H1 (cell line): ENCODE measurements around the gene APMAP.

ENCODE experiments used
- BRCA1 ChIP-seq: IDR thresholded peaks from 2 replicates; pipeline ENCODE4 v1.6.1; 2012; ENCODE audit warnings: low read depth, low read length, improper control_type of control experiment
- CBX5 ChIP-seq: fragments of 300-800, 300-1000 bp; sonication (generic); IDR thresholded peaks from 2 replicates; pipeline ENCODE4 v1.7.1; 2016; ENCODE audit warnings: antibody characterized with exemption, low read length, low read depth
- EGR1 ChIP-seq: IDR thresholded peaks from 2 replicates; pipeline ENCODE4 v1.6.1; 2011; ENCODE audit warnings: low read depth, low read length, borderline replicate concordance
- POLR2A ChIP-seq, 2 experiments: IDR thresholded peaks; 1 replicate in 1 of 2; 2 replicates in 1 of 2; pipeline ENCODE4 v1.6.1; 2011; ENCODE audit warnings: low read depth in 2 of 2, low read length in 2 of 2, mild to moderate bottlenecking in 2 of 2; ENCODE audit errors: control extremely low read depth in 1 of 2
- POLR2AphosphoS5 ChIP-seq: IDR thresholded peaks from 2 replicates; pipeline ENCODE4 v1.6.1; 2011; ENCODE audit warnings: low read depth, low read length
- SP1 ChIP-seq: IDR thresholded peaks from 2 replicates; pipeline ENCODE4 v1.6.1; 2011; ENCODE audit warnings: low read depth, low read length
- SRF ChIP-seq: IDR thresholded peaks from 2 replicates; pipeline ENCODE4 v1.6.1; 2011; ENCODE audit warnings: mild to moderate bottlenecking, low read depth, low read length, moderate library complexity
- TBP ChIP-seq: IDR thresholded peaks from 2 replicates; pipeline ENCODE4 v1.6.1; 2011; ENCODE audit warnings: low read depth, low read length, improper control_type of control experiment
- TF ChIP-seq, protein P1 (sequence below), 3 experiments: IDR thresholded peaks; 1 replicate in 2 of 3; 2 replicates in 1 of 3; pipeline versions ENCODE4 v1.5.1 to v1.6.1; 2011; ENCODE audit warnings: low read length in 3 of 3, mild to moderate bottlenecking in 3 of 3, inconsistent platforms in 2 of 3, low read depth in 1 of 3, moderate library complexity in 1 of 3; ENCODE audit not compliant: insufficient read depth in 1 of 3; ENCODE audit errors: control extremely low read depth in 1 of 3

DNA sequence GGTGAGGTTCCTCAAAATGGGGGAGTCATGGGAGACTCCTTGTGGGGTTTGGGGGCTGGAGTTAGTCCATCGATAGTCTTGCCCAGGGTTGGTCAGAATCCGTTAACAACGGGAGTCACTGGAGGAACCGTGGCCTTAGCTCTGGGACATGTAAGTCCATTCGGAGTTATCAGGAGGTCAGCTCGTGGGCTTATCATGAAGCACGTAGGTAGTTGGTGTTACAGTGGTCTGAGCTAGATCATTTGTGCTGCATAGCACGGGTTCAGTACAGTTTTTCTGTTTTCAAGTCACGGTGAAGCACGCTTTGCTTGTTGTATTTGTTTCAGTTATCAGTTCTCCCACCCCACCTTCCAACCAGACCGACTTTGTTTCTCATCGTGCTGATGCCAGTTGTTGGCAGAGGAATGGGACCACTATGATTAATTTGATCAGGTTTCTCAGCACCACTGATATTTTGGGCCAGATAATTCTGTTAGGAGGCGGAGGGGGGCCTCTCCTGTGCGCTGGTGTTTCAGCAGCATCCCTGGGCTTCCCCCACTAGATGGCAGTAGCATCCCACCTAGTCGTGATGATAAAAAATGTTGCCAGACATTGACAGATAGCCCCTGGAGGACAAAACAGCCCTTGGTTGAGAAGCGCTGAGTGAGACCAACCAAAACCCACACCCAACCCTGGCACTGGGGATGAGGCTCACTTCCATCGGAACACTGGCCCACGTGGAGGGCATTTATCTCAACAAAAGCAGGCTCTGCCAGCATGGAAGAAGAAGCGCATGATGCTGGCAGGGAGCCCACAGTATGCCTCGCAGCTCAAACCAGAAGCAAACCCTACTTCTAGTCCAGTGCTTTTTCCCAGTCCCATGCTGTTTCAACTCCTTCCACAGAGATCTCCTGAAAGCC is 2.2 kb upstream of the APMAP start:
- TF ChIP-seq, protein P1, sequence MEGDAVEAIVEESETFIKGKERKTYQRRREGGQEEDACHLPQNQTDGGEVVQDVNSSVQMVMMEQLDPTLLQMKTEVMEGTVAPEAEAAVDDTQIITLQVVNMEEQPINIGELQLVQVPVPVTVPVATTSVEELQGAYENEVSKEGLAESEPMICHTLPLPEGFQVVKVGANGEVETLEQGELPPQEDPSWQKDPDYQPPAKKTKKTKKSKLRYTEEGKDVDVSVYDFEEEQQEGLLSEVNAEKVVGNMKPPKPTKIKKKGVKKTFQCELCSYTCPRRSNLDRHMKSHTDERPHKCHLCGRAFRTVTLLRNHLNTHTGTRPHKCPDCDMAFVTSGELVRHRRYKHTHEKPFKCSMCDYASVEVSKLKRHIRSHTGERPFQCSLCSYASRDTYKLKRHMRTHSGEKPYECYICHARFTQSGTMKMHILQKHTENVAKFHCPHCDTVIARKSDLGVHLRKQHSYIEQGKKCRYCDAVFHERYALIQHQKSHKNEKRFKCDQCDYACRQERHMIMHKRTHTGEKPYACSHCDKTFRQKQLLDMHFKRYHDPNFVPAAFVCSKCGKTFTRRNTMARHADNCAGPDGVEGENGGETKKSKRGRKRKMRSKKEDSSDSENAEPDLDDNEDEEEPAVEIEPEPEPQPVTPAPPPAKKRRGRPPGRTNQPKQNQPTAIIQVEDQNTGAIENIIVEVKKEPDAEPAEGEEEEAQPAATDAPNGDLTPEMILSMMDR (IDR thresholded peaks at IDR 0.05; ENCODE audit: control extremely low read depth in 1 of 3, insufficient read depth in 1 of 3, low read depth in 1 of 3, low read length in 3 of 3), result peak; percentile 85 to 97 (median 86)
- no peak for TF ChIP-seq TBP
- no peak for TF ChIP-seq POLR2A (IDR thresholded peaks at IDR 0.05; ENCODE audit: control extremely low read depth in 1 of 2, low read depth in 2 of 2, low read length in 2 of 2)
- TF ChIP-seq SP1, result no peak
- TF ChIP-seq EGR1, result no peak
- TF ChIP-seq POLR2AphosphoS5, result no peak
- no peak for TF ChIP-seq SRF
- TF ChIP-seq CBX5, result no peak
- TF ChIP-seq BRCA1, result no peak
